ENCODE data around the gene TRERF1. TPM values are rescaled to one million over a fixed set of nuclear protein-coding genes. Genes with fewer than 3 reads are reported as not detected.
A peak's percentile ranks its signal among the peaks of the same experiment; 100 is the strongest.
"Not testable (repeated sequence)": the region's sequence is repeated elsewhere in the genome, so short reads cannot be mapped to it uniquely, and the experiment has no call there.

The TRERF1 gene
- total RNA-seq, 1 experiment from 2014 or later: 3.5 TPM

DNA sequence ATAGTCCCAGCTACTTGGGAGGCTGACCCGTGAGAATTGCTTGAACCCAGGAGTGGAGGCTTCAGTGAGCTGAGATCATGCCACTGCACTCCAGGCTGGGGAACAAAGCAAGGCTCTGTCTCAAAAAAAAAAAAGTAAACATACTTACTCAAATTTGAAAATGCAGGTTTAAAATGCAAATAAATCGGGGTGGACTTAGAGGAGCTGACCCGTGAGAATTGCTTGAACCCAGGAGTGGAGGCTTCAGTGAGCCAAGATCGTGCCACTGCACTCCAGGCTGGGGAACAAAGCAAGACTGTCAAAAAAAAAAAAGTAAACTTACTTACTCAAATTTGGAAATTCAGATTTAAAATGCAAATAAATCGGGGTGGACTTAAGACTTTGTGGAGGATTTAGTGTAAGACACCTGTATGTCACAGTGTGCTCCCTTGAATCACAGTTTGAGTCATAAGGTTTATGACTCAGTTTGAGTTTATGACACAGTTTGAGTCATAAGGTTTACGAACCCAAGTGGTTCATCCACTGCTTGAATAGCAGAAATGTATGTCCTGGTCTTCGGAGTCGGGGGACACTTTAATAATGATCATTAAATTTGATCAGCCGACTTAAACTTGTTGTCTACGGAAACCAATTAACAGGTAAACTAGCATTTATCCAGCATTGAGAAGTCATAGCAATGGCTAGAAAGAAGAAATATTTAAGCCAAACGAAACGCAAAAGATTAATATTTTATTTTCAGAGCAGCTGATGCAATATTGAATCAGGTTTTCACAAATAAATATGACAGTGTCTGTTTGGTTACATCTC is 227.3 kb downstream of the TRERF1 start:
- peak; percentile 90 for DNase-seq (ENCODE audit: low spot score)

DNA sequence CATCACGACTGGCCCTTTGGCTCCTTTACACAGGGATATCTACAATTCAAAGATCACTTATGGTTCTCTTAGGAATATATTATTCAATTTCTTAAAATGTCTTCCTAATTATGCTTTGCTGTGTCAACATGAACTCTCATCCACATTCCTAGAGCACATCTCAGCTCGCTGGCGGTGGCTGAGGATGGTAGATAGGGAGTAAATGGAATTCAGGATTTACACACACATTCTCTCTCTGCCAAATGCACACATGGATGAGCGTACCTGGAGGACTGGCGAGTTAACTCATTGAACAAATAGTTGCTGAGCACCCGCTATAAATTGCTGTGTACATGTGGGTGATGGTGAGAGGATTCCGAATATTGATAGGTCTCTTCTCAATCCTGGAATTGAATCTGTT is 229.3 kb downstream of the TRERF1 start:
- DNase-seq (ENCODE audit: low spot score): no peak

DNA sequence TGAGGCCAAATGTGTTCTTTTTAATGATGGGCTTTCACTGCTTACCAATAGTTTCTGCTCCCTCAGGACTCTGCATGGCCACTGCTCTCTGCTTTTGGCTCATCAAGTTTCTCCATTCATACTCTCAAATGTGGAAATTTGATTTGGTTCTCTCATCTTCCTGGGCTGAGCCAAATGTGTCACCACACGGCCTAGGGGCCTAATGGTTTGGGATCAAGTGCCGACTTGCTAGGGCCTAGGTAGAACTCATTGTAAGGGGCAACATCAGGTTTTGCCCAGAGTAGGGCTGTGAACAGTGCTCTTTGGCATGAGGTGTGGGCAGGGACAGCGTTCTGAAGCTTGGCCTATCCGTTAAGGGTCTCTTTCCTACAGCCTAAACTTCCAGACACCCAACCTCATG is 230.2 kb downstream of the TRERF1 start:
- no peak for DNase-seq (ENCODE audit: low spot score)

DNA sequence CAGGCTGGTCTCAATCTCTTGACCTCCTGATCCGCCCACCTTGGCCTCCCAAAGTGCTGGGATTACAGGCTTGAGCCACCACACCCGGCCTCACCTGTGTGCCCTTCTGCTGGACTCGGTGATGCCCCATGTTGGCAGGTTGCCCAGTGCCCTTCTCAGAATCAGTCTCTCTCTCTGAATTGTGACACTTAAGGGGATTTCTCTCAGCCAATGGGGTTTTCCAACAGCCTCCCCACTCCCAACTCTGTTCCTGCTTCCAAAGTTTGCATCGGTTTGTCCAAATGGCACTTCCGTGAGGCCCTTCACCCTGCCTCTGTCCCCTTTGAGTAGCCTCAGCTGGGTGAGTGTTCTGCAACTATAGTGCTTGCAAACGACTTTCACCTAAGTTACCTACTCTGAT is 230.9 kb downstream of the TRERF1 start:
- DNase-seq (ENCODE audit: low spot score): no peak

DNA sequence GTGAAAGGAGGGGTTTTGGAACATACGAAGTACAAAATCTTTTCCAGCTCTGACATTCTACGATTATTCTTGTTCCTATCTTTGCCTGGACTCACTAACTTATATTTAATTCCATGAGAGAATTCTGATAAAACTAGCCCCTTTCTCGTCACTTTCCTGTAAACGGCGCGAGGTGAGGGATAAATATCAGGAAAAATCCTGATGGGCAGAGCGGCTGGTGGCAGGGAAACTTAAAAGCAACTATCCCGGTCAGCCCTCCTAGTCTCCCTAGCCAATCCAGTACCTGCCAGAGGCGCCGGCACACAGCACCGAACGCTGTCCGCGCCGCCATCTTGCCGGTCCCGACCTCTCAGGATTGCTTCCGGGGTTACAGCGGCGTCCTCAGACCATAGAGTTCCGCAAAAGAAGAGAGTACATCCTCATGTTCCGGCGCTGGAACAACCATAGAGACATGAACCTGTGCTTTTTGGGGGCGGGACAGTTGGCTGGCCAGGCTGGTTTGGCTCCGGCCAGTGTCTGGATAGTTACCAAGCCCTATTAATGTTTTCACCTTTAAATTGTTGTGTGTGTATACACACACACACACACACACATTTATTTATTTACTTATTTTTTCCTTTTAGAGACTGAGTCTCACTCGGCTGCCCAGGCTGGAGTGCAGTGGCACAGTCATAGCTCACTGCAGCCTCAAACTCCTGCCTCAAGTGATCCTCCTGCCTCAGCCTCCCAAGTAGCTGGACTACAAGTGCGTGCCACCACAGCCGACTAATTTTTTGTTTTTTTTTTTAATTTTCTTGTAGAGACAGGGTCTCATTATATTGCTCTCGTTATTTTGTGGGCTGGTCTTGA is 234.0 kb downstream of the TRERF1 start, which contains the start of gene MRPS10:
TSS of gene MRPS10 (minus strand) at position 343 of the 849 bp plus-strand sequence. CDS start at position 331, 12 bp downstream.
- peak; percentile 90 for DNase-seq (ENCODE audit: low spot score)

DNA sequence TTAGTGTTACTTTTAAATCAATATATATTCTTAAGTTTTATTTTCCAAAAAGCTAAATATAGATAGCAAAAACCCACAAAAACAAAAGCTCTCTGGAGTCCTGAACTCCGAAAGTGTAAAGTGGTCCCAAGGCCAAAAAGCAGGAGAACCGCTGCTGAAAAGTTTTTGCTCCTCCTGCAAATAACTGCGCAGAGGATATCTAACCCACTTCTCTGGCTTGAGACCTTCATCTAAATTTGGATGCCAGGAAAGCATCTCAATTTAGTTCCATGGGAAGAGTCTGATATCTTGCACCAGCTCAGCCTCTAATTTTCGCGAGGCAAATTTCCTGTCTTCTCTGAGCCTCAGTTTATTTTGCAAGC is 234.6 kb downstream of the TRERF1 start:
- no peak for DNase-seq (ENCODE audit: low spot score)

DNA sequence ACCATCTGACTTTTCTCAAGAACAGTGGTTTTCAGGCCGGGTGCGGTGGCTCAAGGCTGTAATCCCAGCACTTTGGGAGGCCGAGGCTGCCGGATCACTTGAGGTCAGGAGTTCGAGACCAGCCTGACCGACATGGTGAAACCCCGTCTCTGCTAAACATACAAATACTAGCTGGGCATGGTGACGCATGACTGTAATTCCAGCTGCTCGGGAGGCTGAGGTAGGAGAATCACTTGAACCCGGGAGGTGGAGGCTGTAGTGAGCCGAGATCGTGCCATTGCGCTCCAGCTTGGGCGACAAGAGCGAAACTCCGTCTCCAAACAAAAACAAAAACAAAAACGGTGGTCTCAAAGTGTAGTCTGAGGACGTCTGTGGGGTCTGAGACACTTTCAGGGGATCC is 235.2 kb downstream of the TRERF1 start:
- not testable (repeated sequence) for DNase-seq (ENCODE audit: low spot score)

DNA sequence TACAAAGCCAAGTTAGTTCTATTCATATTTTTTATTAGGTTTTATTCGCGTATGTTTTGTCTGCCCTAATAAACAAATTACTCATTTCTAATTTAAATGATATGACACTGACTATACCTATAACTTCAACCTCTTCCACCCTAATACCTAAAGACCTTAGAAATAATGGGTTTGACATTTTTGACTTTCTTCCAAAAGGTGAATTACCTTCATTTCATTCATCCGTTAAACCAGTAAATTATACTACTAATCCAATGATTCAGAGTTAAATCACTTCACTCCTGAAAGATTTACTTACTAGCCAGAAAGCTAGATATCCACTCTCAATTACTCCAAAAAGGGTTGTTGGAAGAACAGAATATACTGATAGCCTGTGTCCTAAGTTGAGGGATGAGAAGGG is 239.3 kb downstream of the TRERF1 start:
- DNase-seq (ENCODE audit: low spot score): no peak

DNA sequence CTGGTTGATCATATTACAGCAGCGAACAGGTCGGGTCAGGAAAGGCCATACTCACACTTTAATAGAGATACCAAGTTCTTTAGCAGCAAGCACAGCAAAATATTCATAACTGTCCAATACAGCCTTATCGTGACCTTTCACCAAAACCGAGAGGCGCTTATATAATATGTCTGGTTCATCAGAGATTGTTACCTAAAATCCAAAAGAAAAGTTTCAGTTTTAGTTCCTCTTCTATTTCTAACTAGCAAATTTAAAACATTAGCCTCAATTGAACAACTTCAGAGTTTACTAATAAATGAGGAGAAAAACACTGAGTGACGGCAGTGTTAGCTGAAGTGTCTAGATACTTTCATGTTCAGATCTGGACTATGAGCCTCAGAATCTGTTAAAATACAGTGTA is 240.0 kb downstream of the TRERF1 start:
- DNase-seq (ENCODE audit: low spot score): no peak

DNA sequence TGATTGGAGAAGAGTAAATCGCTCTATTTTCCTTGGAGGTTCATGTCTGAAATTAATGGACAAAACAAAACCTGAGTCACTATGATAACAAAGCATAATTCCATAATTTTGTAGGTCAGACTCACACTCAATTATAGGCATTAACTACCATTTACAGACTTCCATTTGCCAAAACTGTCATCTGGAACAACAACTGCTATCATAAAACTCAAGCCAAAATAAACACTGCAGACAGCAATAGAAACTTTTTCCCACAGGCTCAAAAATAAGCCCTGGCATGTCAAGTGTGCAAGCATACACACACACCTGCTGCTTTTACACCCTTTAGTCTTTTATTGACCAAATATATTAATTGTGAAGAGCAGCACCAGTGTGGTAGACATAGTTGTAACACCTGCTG is 241.2 kb downstream of the TRERF1 start:
- DNase-seq (ENCODE audit: low spot score): no peak

DNA sequence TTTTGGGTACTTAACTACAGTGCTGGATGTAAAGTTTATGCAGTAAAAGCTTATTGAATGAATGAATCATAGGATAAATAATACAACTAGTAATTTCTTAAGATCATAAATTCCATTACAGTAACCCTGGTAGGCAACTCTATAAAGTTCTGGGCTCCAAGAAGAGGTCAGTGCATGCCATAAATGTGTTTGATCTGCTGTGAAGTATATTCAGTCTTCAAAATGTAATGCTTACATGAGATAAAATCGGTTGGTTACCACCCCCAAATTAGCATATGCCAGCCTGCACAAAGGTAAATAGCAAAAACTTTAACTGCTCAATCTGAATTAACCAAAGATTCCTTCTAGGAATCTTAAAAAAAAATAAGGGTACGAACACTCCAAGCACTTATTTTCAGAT is 244.2 kb downstream of the TRERF1 start:
- DNase-seq (ENCODE audit: low spot score): not testable (repeated sequence)

DNA sequence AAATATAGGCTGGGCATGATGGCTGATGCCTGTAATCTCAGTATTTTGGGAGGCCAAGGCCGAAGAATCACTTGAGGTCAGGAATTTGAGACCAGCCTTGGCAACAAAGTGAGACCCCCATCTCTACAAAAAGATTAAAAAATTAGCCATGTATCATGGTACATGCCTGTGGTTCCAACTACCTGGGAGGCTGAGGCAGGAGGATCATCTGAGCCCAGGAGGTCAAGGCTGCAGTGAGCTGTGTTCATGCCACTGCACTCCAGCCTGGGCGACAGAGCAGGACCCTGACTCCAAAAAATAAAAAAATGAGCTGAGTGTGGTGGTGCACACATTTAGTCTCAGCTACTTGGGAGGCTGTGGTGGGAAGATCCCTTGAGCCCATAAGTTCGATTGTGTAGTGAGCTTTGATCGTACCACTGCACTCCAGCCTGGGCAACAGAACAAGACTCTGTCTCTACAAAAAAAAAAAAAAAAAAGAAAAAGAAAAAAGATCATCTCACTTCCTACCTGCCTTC is 246.9 kb downstream of the TRERF1 start:
- DNase-seq (ENCODE audit: low spot score): no peak

DNA sequence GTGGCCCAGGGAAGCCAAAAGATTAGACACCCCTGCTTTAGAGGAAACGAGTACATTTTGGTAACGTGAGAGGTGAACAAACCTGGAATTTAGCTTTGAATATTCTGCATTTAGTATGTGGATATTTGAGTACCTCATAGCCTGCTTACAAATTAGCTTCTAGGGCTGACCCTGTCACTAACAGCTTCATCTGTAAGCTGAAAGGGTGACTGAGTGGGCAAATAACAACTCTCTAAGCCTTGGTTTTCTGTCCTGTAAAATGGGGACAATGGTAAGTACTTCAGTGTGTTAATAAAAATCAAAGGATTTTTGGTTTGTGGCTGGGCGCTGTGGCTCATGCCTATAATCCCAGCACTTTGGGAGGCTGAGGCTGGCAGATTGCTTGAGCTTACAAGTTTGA is 248.5 kb downstream of the TRERF1 start:
- DNase-seq (ENCODE audit: low spot score): no peak

DNA sequence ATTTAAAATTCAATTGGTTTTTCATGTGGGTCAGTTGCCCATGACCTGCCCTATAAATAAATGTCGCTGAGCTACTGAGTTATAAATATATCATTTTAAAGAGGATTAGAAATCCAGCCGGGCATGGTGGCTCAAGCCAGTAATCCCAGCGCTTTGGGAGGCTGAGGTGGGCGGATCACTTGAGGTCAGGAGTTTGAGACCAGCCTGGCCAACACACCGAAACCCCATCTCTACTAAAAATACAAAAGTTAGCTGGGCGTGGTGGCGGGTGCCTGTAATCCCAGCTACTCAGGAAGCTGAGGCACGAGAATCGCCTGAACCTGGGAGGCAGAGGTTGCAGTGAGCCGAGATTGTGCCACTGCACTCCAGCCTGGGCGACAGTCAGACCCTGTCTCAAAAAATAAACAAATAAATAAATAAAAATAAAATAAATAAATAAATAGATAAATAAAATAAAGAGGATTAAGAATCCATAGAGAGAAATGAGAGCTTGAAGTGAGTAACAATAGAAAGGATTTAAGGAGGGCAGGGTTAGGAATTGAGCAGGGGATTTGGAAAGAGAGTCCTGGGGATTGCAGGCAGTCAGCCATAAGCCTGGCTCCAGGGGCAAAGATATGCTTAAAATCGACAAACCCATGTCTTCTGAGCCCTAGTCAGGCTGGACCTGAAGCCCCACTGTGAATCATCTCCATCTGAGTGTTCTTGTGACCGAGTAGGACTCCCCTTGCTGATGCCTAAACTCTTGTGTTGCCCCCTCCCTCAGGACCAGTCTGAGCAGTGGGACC is 249.4 kb downstream of the TRERF1 start:
- DNase-seq (ENCODE audit: low spot score): not testable (repeated sequence)

DNA sequence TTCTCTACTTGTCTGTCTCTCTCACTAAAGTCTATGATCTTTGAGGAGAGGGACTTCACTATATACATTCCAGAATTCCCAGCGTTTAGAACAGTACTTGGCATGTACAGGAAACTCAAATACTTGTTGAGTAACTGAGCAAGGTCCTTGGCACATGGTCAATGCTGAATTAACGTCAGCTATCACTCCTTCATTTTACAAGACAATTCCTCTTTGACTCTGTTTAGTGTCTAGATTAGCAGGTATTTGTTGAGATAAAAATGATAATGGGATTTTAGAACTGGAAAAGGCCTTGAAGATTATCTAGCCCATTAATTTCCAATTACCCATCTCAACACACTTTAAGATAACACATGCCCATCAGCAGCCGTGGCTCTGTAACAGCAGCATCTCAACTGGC is 250.3 kb downstream of the TRERF1 start:
- no peak for DNase-seq (ENCODE audit: low spot score)

DNA sequence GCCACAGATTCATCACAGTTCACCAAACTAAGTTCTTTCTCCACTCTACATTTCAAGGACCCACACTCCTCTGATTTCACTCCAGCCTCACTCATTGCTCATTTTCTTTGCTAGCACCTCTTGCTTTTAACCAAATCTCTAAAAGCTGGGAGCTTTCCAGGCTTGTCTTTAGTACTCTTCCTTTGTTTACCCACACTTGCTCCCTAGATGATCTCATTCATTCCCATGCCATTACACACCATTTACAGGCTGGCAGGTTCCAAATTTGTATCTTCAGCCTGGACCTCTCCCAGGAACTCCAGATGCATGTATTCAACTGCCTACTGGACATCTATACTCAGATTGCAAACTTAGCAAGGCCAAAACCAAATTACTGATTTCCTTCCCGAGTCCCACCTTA is 251.7 kb downstream of the TRERF1 start:
- peak; percentile 65 for DNase-seq (ENCODE audit: low spot score)

DNA sequence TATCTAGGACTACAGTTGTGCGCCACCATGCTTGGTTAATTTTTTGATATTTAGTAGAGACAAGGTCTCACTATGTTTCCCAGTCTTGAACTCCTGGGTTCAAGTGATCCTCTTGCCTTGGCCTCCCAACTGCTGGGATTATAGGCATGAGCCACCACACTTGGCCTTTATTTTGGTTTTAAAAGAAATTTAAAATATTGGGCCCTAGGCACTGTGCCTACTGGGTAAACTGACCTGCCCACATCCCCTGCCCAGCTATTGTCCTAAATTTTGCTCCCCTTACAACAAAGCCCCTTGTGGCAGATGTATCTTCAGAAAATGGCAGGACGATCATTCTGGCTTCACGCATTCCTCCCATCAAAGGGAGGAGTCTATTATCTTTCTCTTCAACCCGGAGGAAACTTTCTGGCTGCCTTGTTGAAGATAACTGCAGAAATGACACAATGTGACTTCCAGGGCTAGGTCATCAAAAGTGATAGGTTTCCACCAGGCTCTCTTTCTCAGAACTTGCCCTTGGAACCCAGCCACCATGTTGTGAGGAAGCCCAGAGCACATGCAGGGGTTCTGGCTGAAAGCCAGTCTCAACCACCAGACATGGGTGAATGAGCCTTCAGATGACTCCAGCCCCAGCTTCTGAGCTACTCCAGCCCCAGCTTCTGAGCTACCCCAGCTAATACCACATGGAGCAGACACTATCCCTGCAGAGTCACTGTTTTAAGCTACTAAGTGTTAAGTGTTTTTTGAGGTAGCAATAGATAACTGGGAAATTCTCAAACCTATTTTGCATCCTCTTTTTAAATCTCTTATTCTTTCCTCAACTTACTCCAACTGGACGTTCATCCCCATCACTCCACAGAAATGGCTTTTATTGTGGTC is 252.4 kb downstream of the TRERF1 start:
- peak; percentile 51 for DNase-seq (ENCODE audit: low spot score)

DNA sequence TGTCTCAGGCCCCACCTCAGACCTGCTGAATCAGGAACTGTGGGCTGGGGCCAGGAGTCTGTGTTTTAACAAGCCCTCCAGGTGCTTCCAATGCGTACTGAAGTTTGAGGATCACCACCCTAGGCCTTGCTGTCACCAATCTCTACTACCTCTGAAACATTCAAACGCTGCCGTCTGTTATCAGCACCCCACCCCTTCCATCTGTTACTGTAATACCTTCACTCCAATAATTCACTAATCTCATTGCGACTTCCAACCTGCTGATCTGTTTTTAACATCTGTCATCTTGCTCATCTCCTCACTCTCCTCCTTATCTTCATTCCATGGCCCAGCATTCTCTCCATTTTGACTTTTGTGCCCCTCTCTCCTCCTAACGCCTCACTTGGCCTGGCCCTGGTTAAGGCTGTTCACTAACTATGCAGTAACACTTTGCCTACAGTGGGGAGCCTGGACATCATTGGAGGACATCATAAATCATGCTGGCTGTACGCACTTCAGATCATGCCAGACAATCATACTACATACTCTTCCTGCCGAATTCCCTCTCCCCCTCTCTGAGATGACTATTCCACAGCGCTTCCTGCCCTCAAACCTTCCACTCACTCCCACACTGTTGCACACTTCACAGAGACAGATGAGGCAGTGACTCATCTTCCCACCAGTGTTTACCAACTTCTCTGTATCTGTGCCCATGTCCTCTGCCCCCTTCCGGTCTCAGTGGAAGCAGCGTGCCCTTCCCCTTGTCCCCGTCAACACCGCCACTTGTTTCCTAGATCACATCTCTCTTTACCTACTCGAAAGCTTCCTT is 254.0 kb downstream of the TRERF1 start:
- peak; percentile 80 for DNase-seq (ENCODE audit: low spot score)

DNA sequence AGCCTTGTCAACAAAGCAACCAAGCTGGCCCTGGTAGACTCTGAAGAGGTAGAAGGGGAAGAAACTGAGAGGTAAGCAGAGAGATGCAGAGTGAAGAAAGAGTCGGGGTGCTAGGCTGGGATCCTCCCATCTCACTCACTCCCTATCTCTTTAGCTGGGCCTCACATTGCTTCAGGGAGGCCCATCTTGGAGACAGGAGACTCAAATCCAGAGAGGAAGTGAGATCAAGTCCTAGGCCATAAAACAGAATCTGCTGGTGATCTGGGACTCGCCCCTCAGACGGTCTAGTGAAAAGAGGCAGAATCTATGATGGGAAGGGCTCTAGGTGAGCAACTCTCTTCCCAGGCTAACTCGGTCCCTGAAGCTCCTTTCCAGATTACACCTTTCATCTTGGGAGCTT is 256.3 kb downstream of the TRERF1 start:
- DNase-seq (ENCODE audit: low spot score): no peak

DNA sequence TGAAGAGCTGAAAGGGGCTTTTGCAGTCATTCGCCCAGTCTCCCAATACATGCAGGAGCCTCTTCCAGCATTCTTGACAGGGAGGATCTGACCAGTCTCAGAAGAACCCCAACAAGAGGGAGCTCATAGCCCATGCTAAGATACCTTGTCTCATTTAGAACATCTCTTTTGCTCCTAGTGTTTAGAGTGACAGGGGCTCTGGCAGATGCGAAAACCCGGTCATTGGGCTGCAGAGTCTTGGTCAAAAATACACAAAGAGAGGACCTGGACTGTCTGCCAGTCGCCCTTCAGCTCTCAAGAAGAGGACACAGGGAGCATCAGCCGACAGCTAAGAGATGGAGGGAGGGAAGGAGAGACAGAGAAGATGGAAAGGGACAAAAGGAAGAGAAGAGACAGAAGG is 257.7 kb downstream of the TRERF1 start:
- DNase-seq (ENCODE audit: low spot score): no peak

All from A172 (cell line).